Smooth muscle cell (in vitro differentiated cells): ENCODE results near the gene PRKCA. TPM values are rescaled to one million over a fixed set of nuclear protein-coding genes. Genes with fewer than 3 reads are reported as not detected.

Experiments used
- DNase-seq: peaks from one replicate; lab custom pipeline; 2025; ENCODE audit not compliant: unreplicated experiment; lab: John Stamatoyannopoulos, UW
- H2AFZ ChIP-seq: fragments of 200-600 bp; sonication (generic); 2 replicates; pipeline ENCODE4 v1.6.0; 2016; ENCODE audit warnings: antibody characterized with exemption, low read depth, mild to moderate bottlenecking
- H3F3A ChIP-seq: fragments of 200-600 bp; sonication (generic); 2 replicates; pipeline ENCODE4 v1.6.0; 2017; ENCODE audit warnings: antibody characterized with exemption, low read depth
- H3K27ac ChIP-seq: fragments of 200-600 bp; sonication (generic); 2 replicates; pipeline ENCODE4 v1.5.1; 2016; ENCODE audit warnings: low read depth, mild to moderate bottlenecking
- H3K27me3 ChIP-seq: fragments of 200-600 bp; sonication (generic); 2 replicates; pipeline ENCODE4 v1.6.1; 2016; ENCODE audit warnings: low read depth, mild to moderate bottlenecking
- H3K36me3 ChIP-seq: fragments of 200-600 bp; sonication (generic); 2 replicates; pipeline ENCODE4 v1.5.1; 2016; ENCODE audit warnings: low read depth
- H3K4me1 ChIP-seq: fragments of 200-600 bp; sonication (generic); 2 replicates; pipeline ENCODE4 v1.5.1; 2016; ENCODE audit warnings: low read depth
- H3K4me2 ChIP-seq: fragments of 200-600 bp; sonication (generic); 2 replicates; pipeline ENCODE4 v1.6.0; 2016; ENCODE audit warnings: mild to moderate bottlenecking
- H3K4me3 ChIP-seq: fragments of 200-600 bp; sonication (generic); 2 replicates; pipeline ENCODE4 v1.5.1; 2016; ENCODE audit warnings: mild to moderate bottlenecking
- H3K79me2 ChIP-seq: fragments of 200-600 bp; sonication (generic); 2 replicates; pipeline ENCODE4 v1.6.0; 2016; ENCODE audit warnings: low read depth, mild to moderate bottlenecking
- H3K9ac ChIP-seq: fragments of 200-600 bp; sonication (generic); 2 replicates; pipeline ENCODE4 v1.6.0; 2016; ENCODE audit warnings: low read depth
- H3K9me3 ChIP-seq: fragments of 200-600 bp; sonication (generic); replicated peaks from 2 replicates; pipeline ENCODE4 v1.5.1; 2016; ENCODE audit warnings: low read depth
- H4K20me1 ChIP-seq: fragments of 200-600 bp; sonication (generic); 2 replicates; pipeline ENCODE4 v1.6.0; 2016; ENCODE audit warnings: low read depth
- CTCF ChIP-seq: fragments of 200-600 bp; sonication (generic); IDR thresholded peaks from 2 replicates; pipeline ENCODE4 v1.5.1; 2017; ENCODE audit warnings: borderline replicate concordance, mild to moderate bottlenecking, antibody characterized with exemption; ENCODE audit not compliant: insufficient read depth, poor library complexity, severe bottlenecking
- WGBS: methylation state at CpG from one replicate; pipeline ENCODE4 v1.1.7; 2016; ENCODE audit warnings: low lambda C conversion rate; 5-methylcytosine and 5-hydroxymethylcytosine counted together
- polyA plus RNA-seq: library from polyadenylated mRNA; unstranded; fragments of >200 nt; fragmentation: Nextera tagmentation; extraction: Ambion mirVana; gene quantifications from 2 replicates; pipeline ENCODE4 v1.2.1, GENCODE V29; 2016
- total RNA-seq: library from RNA; depleted of rRNA; stranded (reverse); fragments of >200 nt; gene quantifications from 2 replicates; pipeline ENCODE4 v1.2.3, GENCODE V29; 2014

Gene PRKCA
- total and polyA plus RNA-seq, 2 experiments from 2014 or later: 0.78 to 7.1 TPM

- H3K27me3 ChIP-seq: no peaks in the 10 kb centered on the region
- 92% methylated on average over 1 of the region's 1 CpG for WGBS
- H3K27ac ChIP-seq: no peak overlapping the region
- no peak overlapping the region for H3K9ac ChIP-seq
- H3K4me3 ChIP-seq: no peak overlapping the region
- H3K4me2 ChIP-seq: no peak overlapping the region
- no peak for TF ChIP-seq CTCF
- H2AFZ ChIP-seq: no peak overlapping the region
- H3K79me2 ChIP-seq: no peaks in the 10 kb centered on the region
- no peaks in the 10 kb centered on the region for H3F3A ChIP-seq
- H4K20me1 ChIP-seq: no peaks in the 10 kb centered on the region
- H3K36me3 ChIP-seq: no peaks in the 10 kb centered on the region
- H3K9me3 ChIP-seq: no peaks in the 10 kb centered on the region
- no peaks in the 10 kb centered on the region for H3K4me1 ChIP-seq
- DNase-seq: no peak
Measured at GRCh38 chr17:66817750-66818149, 515.3 kb downstream of the PRKCA start.

GRCh38 chr17:66819466-66819865, 517.1 kb downstream of the PRKCA start:
- 95% methylated on average over 6 of the region's 6 CpGs for WGBS
- Histone ChIP-seq H3K4me3 (no peak overlapping the region), H3K79me2 (no peaks in the 10 kb centered on the region), H3K36me3 (no peaks in the 10 kb centered on the region), H3K9me3 (no peaks in the 10 kb centered on the region), H3K4me2 (no peak overlapping the region), H3K9ac (no peak overlapping the region), H3F3A (no peaks in the 10 kb centered on the region), H3K27me3 (no peaks in the 10 kb centered on the region), H3K4me1 (no peaks in the 10 kb centered on the region), H2AFZ (no peak overlapping the region), H4K20me1 (no peaks in the 10 kb centered on the region), H3K27ac (no peak overlapping the region)
- no peak for TF ChIP-seq CTCF
- no peak for DNase-seq

GRCh38 chr17:66822009-66822408, 519.6 kb downstream of the PRKCA start:
- Histone ChIP-seq H3K4me1 (no peaks in the 10 kb centered on the region), H2AFZ (no peak overlapping the region), H3K27me3 (no peaks in the 10 kb centered on the region), H3K4me3 (no peak overlapping the region), H3K4me2 (no peak overlapping the region), H3F3A (no peaks in the 10 kb centered on the region), H3K36me3 (no peaks in the 10 kb centered on the region), H3K9me3 (no peaks in the 10 kb centered on the region), H4K20me1 (no peaks in the 10 kb centered on the region), H3K79me2 (no peaks in the 10 kb centered on the region), H3K9ac (no peak overlapping the region), H3K27ac (no peak overlapping the region)
- no peak for TF ChIP-seq CTCF
- WGBS: 72% methylated on average over 8 of the region's 8 CpGs
- DNase-seq: no peak

GRCh38 chr17:66826856-66827255, 524.4 kb downstream of the PRKCA start:
- WGBS: 90% methylated on average over 6 of the region's 6 CpGs
- TF ChIP-seq CTCF: no peak
- H3F3A ChIP-seq: no peaks in the 10 kb centered on the region
- H3K27ac ChIP-seq: no peak overlapping the region
- H3K4me1 ChIP-seq: no peaks in the 10 kb centered on the region
- no peaks in the 10 kb centered on the region for H3K79me2 ChIP-seq
- no peak overlapping the region for H3K4me3 ChIP-seq
- DNase-seq: no peak
- H3K9me3 ChIP-seq: no peaks in the 10 kb centered on the region
- no peaks in the 10 kb centered on the region for H3K36me3 ChIP-seq
- H2AFZ ChIP-seq: no peak overlapping the region
- H3K4me2 ChIP-seq: no peak overlapping the region
- H4K20me1 ChIP-seq: no peaks in the 10 kb centered on the region
- H3K27me3 ChIP-seq: peaks cover 2% of the 10 kb centered on the region
- H3K9ac ChIP-seq: no peak overlapping the region
